RPMI8226 (cell line): ENCODE data around the gene BCAN.
A peak's percentile ranks its signal among the peaks of the same experiment; 100 is the strongest.
"Not testable (repeated sequence)": the region's sequence is repeated elsewhere in the genome, so short reads cannot be mapped to it uniquely, and the experiment has no call there.

Experiments used
- DNase-seq: peaks from one replicate; pipeline ENCODE4 v3.0.0-alpha.2; 2015

The BCAN gene

GRCh38 chr1:156618853-156619581 is 22.9 kb upstream of the BCAN start, which contains the start of gene HAPLN2:
Gene HAPLN2 (plus strand): TSS chr1:156619415. CDS start chr1:156623491, 4,076 bp downstream.
- DNase-seq = peak; percentile 63

GRCh38 chr1:156619582-156619955 is 22.3 kb upstream of the BCAN start:
- DNase-seq = no peak

- DNase-seq = no peak
Observed at GRCh38 chr1:156622581-156623297, 19.2 kb upstream of the BCAN start.

- DNase-seq = peak; percentile 69
Observed at GRCh38 chr1:156623946-156624813, 17.7 kb upstream of the BCAN start.

GRCh38 chr1:156624814-156625435 is 17.0 kb upstream of the BCAN start:
- DNase-seq = no peak

- peak; percentile 76 for DNase-seq
Observed at GRCh38 chr1:156625436-156626078, 16.4 kb upstream of the BCAN start.

GRCh38 chr1:156626079-156626438 is 15.9 kb upstream of the BCAN start:
- no peak for DNase-seq

- DNase-seq = peak; percentile 82
Observed at GRCh38 chr1:156627313-156627880, 14.5 kb upstream of the BCAN start.

GRCh38 chr1:156629823-156630449 is 12.0 kb upstream of the BCAN start:
- DNase-seq = no peak

- DNase-seq = not testable (repeated sequence)
Observed at GRCh38 chr1:156631152-156631551, 10.8 kb upstream of the BCAN start.

GRCh38 chr1:156632355-156632754 is 9.6 kb upstream of the BCAN start:
- DNase-seq = no peak

GRCh38 chr1:156638189-156638985 is 3.5 kb upstream of the BCAN start:
- DNase-seq = no peak

- no peak for DNase-seq
Observed at GRCh38 chr1:156639601-156640101, 2.3 kb upstream of the BCAN start.

GRCh38 chr1:156640842-156641706 is 843 bp upstream of the BCAN start:
- DNase-seq = no peak

GRCh38 chr1:156642265-156643048 is 540 bp downstream of the BCAN start:
- no peak for DNase-seq

GRCh38 chr1:156643049-156643777 is 1.3 kb downstream of the BCAN start:
- no peak for DNase-seq

GRCh38 chr1:156643778-156644092 is 1.8 kb downstream of the BCAN start:
- DNase-seq = peak; percentile 52

- no peak for DNase-seq
Observed at GRCh38 chr1:156644146-156644545, 2.2 kb downstream of the BCAN start.
